Neural progenitor cell (in vitro differentiated cells): ENCODE results near the gene NFIX.

Experiments used
- CTCF ChIP-seq: fragments of 200-600 bp; sonication (generic); IDR thresholded peaks from 2 replicates; pipeline ENCODE4 v1.5.1; 2017; ENCODE audit warnings: antibody characterized with exemption, mild to moderate bottlenecking
- EZH2 ChIP-seq: fragments of 200-600 bp; sonication (generic); IDR thresholded peaks from 2 replicates; pipeline ENCODE4 v1.6.1; 2017; ENCODE audit warnings: antibody characterized with exemption, mild to moderate bottlenecking, moderate library complexity
- EZH2phosphoT487 ChIP-seq: fragments of 200-600 bp; sonication (generic); IDR thresholded peaks from 2 replicates; pipeline ENCODE4 v1.6.1; 2017; ENCODE audit warnings: antibody characterized with exemption

- TF ChIP-seq CTCF: no peak
- TF ChIP-seq EZH2: no peak
- no peak for TF ChIP-seq EZH2phosphoT487
Measured at GRCh38 chr19:12987781-12988180, 7.5 kb upstream of the NFIX start.
